Stomach (tissue), 4 donors: ENCODE data around the gene SMYD3.

Experiments
- POLR2A ChIP-seq, 4 donors: fragments of 450-650 bp; IDR thresholded peaks; one replicate each; pipeline ENCODE4 v1.6.1; 2016; ENCODE audit warnings: antibody characterized with exemption in 4 of 4, control low read depth in 2 of 4, mild to moderate bottlenecking in 1 of 4, moderate library complexity in 1 of 4
- POLR2AphosphoS5 ChIP-seq, 3 donors: sonication (generic); formaldehyde crosslinking; IDR thresholded peaks; one replicate each; pipeline ENCODE4 v1.6.1; 2016; ENCODE audit warnings: antibody characterized with exemption in 3 of 3
- TF ChIP-seq, protein P1 (sequence below), 7 experiments: fragments of 450-650 bp in 4 of 7; fragments of 200-600 bp in 3 of 7; sonication (generic) in 3 of 7; IDR thresholded peaks; one replicate each; pipeline ENCODE4 v1.5.1; 2016 to 2019; ENCODE audit warnings: antibody characterized with exemption in 7 of 7, control low read depth in 2 of 7, mild to moderate bottlenecking in 1 of 7

DNA sequence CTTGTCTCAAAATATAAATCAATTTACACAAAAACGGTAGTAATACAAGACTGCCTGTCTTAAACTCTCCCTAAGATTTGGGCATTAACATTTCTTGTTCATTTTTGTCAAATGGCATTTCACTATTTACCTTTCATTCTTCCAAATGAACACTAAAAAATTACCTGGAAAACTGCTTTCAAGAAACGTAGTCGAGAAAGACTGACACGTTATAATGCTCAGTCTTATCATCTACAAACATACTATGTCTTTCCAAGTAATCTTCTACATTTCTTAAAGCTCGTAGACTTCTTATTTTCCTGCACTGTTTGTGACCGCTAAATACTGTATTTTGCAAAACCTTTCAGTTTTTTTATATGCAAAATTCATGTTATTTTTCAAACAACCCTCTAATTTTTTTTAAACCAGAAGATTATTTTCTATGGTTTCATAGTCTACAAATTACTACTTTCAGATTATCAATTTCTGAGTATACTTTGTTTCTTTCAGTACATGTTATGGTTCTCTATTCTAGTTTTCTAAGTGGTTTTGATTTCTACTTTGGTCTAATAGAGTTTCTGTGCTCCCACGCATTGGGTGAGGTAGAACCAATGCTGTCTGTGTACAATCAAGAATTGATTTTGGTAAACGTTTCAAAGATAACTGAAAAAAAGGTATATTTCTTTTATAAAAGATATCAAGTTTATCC, 336.4 kb downstream of the SMYD3 start:
- TF ChIP-seq, protein P1, sequence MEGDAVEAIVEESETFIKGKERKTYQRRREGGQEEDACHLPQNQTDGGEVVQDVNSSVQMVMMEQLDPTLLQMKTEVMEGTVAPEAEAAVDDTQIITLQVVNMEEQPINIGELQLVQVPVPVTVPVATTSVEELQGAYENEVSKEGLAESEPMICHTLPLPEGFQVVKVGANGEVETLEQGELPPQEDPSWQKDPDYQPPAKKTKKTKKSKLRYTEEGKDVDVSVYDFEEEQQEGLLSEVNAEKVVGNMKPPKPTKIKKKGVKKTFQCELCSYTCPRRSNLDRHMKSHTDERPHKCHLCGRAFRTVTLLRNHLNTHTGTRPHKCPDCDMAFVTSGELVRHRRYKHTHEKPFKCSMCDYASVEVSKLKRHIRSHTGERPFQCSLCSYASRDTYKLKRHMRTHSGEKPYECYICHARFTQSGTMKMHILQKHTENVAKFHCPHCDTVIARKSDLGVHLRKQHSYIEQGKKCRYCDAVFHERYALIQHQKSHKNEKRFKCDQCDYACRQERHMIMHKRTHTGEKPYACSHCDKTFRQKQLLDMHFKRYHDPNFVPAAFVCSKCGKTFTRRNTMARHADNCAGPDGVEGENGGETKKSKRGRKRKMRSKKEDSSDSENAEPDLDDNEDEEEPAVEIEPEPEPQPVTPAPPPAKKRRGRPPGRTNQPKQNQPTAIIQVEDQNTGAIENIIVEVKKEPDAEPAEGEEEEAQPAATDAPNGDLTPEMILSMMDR (IDR thresholded peaks at IDR 0.05) = no peak
- TF ChIP-seq POLR2A (IDR thresholded peaks at IDR 0.05) (no peak), POLR2AphosphoS5 (IDR thresholded peaks at IDR 0.05) (no peak)
